Fibroblast of skin of scalp (primary cell): ENCODE measurements around the gene NUDT7.
A peak's percentile ranks its signal among the peaks of the same experiment; 100 is the strongest.

Experiments
- DNase-seq: peaks from one replicate; pipeline ENCODE4 v3.0.0-alpha.2; 2013

Gene NUDT7

GRCh38 chr16:77782694-77783093 lies 60.4 kb downstream of the NUDT7 start:
- no peak for DNase-seq

GRCh38 chr16:77784441-77785372 lies 62.4 kb downstream of the NUDT7 start:
- DNase-seq: no peak

- DNase-seq: no peak
These were observed 63.1 kb downstream of the NUDT7 start for GRCh38 chr16:77785373-77785764.

GRCh38 chr16:77786186-77786847 lies 64.0 kb downstream of the NUDT7 start:
- no peak for DNase-seq

- no peak for DNase-seq
These were observed 65.1 kb downstream of the NUDT7 start for GRCh38 chr16:77787452-77787851.

- DNase-seq: peak; percentile 52
These were observed 66.1 kb downstream of the NUDT7 start, which contains the start of gene VAT1L for GRCh38 chr16:77788181-77789084. VAT1L (plus strand) TSS chr16:77788564; CDS start chr16:77788683, 119 bp downstream.

GRCh38 chr16:77789085-77790008 lies 67.0 kb downstream of the NUDT7 start:
- no peak for DNase-seq

GRCh38 chr16:77790009-77790372 lies 67.7 kb downstream of the NUDT7 start:
- no peak for DNase-seq

GRCh38 chr16:77790912-77791311 lies 68.6 kb downstream of the NUDT7 start:
- no peak for DNase-seq
